Fibroblast of the aortic adventitia (primary cell): ENCODE measurements around the gene MREG. TPM values are rescaled to one million over a fixed set of nuclear protein-coding genes. Genes with fewer than 3 reads are reported as not detected.
A peak's percentile ranks its signal among the peaks of the same experiment; 100 is the strongest.

Experiments
- DNase-seq: peaks from one replicate; pipeline ENCODE4 v3.0.0-alpha.2; 2010; ENCODE audit warnings: low read depth
- H3K4me3 ChIP-seq: 2 replicates; pipeline ENCODE4 v1.5.1; 2011; ENCODE audit warnings: low read depth, mild to moderate bottlenecking, control low read depth, low read length, moderate library complexity
- total RNA-seq: library from RNA; depleted of rRNA; stranded (reverse); fragments of >200 nt; gene quantifications from 2 replicates; pipeline ENCODE4 v1.2.3, GENCODE V29; 2012; ENCODE audit warnings: low replicate concordance
- TF ChIP-seq, protein P1 (sequence below): IDR thresholded peaks from 2 replicates; pipeline ENCODE4 v1.5.1; 2011; ENCODE audit warnings: mild to moderate bottlenecking, low read length, control low read depth, inconsistent platforms; ENCODE audit not compliant: insufficient read depth

MREG gene
- total RNA-seq, 1 donor: 2.8 TPM

DNA sequence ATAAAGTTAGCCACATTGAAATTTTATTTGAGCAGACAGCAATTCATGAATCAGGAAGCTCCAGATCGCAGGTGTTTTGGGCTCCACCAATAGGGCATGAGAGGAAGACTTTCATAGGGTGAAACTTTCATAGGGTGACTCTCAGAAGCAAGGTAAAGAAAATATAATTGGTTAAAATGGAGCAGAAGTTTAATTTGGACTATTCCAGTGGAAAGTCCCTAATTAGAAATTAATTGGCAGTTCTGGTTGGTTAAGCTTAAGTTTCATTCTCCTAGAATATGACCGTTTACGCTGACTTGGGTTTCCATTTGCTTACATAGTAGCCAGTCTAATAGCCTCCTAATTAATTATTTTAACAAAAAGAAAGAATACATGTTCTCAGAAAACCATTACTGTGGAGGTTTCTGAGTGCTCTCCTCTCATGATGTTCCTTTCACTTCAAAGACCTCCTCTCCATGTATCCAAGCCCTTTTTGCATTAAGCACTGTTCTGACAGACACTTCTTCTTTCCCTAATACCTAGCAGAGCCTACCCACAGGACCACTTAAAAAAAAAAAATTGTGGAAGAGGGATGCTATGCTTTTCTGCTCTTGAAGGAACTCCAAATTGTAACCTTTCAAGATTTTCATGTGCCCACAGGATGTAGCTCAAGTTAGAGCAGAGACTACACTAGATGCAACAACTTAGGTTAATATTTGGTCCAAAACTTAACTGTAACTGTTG lies 99.1 kb downstream of the MREG start:
- TF ChIP-seq, protein P1, sequence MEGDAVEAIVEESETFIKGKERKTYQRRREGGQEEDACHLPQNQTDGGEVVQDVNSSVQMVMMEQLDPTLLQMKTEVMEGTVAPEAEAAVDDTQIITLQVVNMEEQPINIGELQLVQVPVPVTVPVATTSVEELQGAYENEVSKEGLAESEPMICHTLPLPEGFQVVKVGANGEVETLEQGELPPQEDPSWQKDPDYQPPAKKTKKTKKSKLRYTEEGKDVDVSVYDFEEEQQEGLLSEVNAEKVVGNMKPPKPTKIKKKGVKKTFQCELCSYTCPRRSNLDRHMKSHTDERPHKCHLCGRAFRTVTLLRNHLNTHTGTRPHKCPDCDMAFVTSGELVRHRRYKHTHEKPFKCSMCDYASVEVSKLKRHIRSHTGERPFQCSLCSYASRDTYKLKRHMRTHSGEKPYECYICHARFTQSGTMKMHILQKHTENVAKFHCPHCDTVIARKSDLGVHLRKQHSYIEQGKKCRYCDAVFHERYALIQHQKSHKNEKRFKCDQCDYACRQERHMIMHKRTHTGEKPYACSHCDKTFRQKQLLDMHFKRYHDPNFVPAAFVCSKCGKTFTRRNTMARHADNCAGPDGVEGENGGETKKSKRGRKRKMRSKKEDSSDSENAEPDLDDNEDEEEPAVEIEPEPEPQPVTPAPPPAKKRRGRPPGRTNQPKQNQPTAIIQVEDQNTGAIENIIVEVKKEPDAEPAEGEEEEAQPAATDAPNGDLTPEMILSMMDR: no peak
- DNase-seq: no peak
- no peak overlapping the region for H3K4me3 ChIP-seq

DNA sequence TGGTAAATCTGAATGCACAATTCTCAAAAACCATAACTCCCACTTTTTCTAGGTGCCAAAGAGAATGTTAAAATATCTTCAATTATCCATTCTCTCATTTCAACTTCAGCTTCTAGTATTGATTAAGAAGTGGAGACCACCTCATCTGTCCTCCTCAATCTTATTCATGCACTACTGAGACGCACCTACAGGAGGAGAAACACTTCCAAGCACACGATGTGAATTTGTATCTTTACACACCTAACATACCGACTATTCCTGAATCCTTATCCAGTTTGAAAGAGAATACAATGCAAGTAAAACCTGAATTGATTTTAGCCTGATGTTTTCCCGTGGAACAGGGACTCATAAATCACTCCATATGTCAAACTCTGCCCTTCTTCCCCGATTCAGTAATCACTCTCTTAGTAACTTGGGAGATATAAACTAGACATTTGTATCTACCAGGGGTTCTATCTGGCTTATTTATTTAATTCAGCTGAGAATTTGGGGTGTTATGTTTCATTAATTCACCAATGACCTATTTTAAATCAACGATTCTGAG lies 101.0 kb downstream of the MREG start:
- no peak for DNase-seq
- H3K4me3 ChIP-seq: no peak overlapping the region
- TF ChIP-seq, protein P1: peak; percentile 40

DNA sequence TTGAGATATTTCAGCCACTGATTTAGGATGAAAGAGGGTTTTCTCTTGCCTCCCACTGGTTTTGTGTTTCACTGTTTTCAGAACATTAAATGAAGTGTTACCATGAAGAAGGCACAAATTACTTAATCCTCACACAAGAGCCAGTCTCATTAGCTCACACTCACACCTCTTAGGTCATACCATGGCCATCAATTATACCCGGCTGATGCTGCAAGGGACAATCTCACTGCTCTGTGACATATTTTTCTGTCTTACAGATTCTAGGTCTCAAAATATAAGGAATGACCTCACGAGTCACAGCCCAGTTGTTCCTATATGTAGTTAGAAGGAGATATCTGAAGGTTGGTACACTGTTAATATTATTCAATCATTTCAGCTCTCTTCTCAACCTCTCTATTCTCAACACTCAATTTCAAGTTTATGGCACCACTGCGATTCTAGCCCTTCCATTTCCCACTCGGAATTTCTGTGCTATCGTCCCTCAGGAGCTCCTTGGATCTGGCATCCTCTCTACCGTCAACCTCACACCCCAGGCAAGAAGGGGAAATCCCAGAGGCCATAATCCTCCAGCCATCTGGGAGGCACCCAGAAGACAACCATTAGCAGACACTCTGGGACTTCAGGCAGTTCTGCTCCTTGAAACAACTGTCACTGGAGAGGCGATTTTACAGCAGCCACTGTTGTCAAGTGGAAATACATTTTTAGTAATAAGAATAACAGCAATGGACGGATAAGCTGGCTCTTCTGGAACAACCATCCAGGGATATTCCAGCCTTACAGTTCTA lies 101.9 kb downstream of the MREG start:
- no peak overlapping the region for H3K4me3 ChIP-seq
- TF ChIP-seq, protein P1: no peak
- no peak for DNase-seq

DNA sequence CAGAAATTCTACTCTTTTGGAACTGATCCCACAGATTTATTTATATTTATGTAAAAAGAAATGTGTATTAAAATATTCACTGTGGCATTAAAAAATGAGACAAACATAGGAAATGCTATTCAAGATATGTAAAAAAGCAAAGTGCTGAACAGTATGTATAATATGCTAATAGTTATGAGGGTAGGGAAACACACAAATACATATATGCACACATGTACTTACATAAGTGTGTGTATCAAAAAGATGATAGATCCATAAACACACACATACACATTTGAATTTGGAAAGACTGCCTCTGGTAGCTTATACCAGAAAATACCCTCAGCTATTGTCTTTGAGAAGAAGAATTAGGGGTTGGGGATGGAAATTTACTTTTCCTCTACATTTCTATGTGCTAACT lies 103.2 kb downstream of the MREG start:
- DNase-seq: no peak
- TF ChIP-seq, protein P1: no peak
- H3K4me3 ChIP-seq: no peak overlapping the region

DNA sequence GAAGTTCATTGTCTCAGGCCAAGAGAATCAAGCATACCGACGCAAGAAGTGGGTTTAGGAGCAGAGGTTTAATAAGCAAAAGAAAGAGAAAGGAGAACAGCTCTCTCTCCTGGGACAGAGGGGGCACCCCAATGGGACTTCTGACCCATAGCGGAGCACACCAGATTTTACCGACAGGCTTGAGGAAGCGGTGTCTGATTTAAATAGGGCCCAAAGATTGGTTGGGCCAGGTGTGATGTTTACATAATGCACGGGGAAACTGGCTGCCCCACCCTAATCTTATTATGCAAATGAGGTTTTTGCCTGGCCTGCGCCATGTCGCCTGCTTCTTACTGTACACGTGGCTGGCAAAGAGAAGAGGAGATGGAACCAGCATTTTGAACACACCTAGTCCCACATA lies 106.2 kb downstream of the MREG start:
- H3K4me3 ChIP-seq: no peak overlapping the region
- no peak for DNase-seq
- TF ChIP-seq, protein P1: no peak

DNA sequence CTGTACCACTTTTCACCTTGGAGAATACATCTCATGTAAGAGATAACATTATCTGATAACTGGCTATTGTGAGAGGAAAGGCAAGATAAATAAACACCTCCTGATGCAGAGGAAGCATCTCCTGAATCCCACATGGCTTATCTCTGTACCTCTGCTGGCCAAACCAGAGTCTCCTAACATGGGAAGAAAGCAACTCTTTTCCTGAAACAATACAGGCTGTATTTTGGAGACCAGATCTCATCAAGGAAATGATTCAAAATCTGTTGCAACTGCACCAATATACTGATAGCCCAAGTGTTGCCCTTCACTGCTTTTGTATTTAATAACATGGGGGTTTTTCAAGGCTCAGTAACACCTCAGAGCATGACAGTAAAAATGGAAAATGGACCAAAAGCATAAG lies 106.9 kb downstream of the MREG start:
- TF ChIP-seq, protein P1: no peak
- H3K4me3 ChIP-seq: no peak overlapping the region
- DNase-seq: no peak
